PC-9 (cell line): ENCODE results near the gene ARMC2. TPM values are rescaled to one million over a fixed set of nuclear protein-coding genes. Genes with fewer than 3 reads are reported as not detected.

Experiments
- BruUV-seq: library from RNA; stranded (reverse); fragments of 400-500 nt; replicated peaks from 2 replicates; lab custom pipeline; 2021; lab: Mats Ljungman, UMichigan
- CTCF ChIA-PET: fragments of 300-600 bp; sonication (Branson Sonifier 250); formaldehyde crosslinking; loops from one replicate; lab custom pipeline; 2022; ENCODE audit warnings: antibody characterized with exemption; lab: Charles Lee
- POLR2A ChIA-PET: fragments of 300-600 bp; sonication (Branson Sonifier 250); formaldehyde crosslinking; loops from one replicate; lab custom pipeline; 2022; ENCODE audit warnings: antibody characterized with exemption; ENCODE audit not compliant: unreplicated experiment; lab: Charles Lee
- DNase-seq, 2 experiments: peaks; one replicate each; pipeline versions ENCODE4 v3.0.0 to v3.0.0-alpha.2; 2015 to 2022; ENCODE audit warnings: mixed read lengths in 1 of 2
- H2AFZ ChIP-seq: fragments of 200-600 bp; sonication (generic); 2 replicates; pipeline ENCODE4 v1.8.1; 2017; ENCODE audit warnings: antibody characterized with exemption
- H3F3A ChIP-seq: fragments of 200-600 bp; sonication (generic); 2 replicates; pipeline ENCODE4 v1.8.1; 2017; ENCODE audit warnings: antibody characterized with exemption, mild to moderate bottlenecking, low read depth; ENCODE audit not compliant: insufficient read depth
- H3K27ac ChIP-seq: fragments of 200-600 bp; sonication (generic); 2 replicates; pipeline ENCODE4 v1.6.1; 2016; ENCODE audit warnings: mixed run types
- H3K27me3 ChIP-seq: fragments of 200-600 bp; sonication (generic); 2 replicates; pipeline ENCODE4 v1.6.1; 2016; ENCODE audit warnings: low read depth, mixed run types; ENCODE audit not compliant: insufficient read depth
- H3K36me3 ChIP-seq: fragments of 200-600 bp; sonication (generic); 2 replicates; pipeline ENCODE4 v1.6.1; 2016; ENCODE audit warnings: low read depth, mixed run types
- H3K4me1 ChIP-seq: fragments of 200-600 bp; sonication (generic); replicated peaks from 2 replicates; pipeline ENCODE4 v1.6.1; 2016; ENCODE audit warnings: mixed run types; ENCODE audit not compliant: insufficient read depth
- H3K4me2 ChIP-seq: fragments of 200-600 bp; sonication (generic); 2 replicates; pipeline ENCODE4 v1.6.1; 2017; ENCODE audit warnings: mixed run types
- H3K4me3 ChIP-seq: fragments of 200-600 bp; sonication (generic); 2 replicates; pipeline ENCODE4 v1.6.1; 2016; ENCODE audit warnings: mixed run types
- H3K79me2 ChIP-seq: fragments of 200-600 bp; sonication (generic); 2 replicates; pipeline ENCODE4 v1.6.1; 2017; ENCODE audit warnings: low read depth, mixed run types
- H3K9me2 ChIP-seq: fragments of 200-600 bp; sonication (generic); 2 replicates; pipeline ENCODE4 v1.8.1; 2017; ENCODE audit warnings: mild to moderate bottlenecking; ENCODE audit not compliant: insufficient read depth
- H3K9me3 ChIP-seq: fragments of 200-600 bp; sonication (generic); 2 replicates; pipeline ENCODE4 v1.8.1; 2016; ENCODE audit warnings: low read depth; ENCODE audit not compliant: insufficient read depth
- H4K20me1 ChIP-seq: fragments of 200-600 bp; sonication (generic); 2 replicates; pipeline ENCODE4 v1.8.1; 2017; ENCODE audit not compliant: insufficient read depth
- EZH2 ChIP-seq: fragments of 200-600 bp; sonication (generic); IDR thresholded peaks from 2 replicates; pipeline ENCODE4 v1.8.0; 2017; ENCODE audit warnings: antibody characterized with exemption, low read depth
- intact Hi-C: fragments of 100-400 bp; cut with micrococcal nuclease; formaldehyde crosslinking; loops from one replicate; pipeline ENCODE4 v1.10.0; 2022; ENCODE audit not compliant: unreplicated experiment
- total RNA-seq: library from RNA; stranded (reverse); gene quantifications from 2 replicates; pipeline ENCODE4 v1.2.3, GENCODE V29; 2021
- TF ChIP-seq, protein P1 (sequence below): fragments of 200-600 bp; sonication (generic); conservative IDR thresholded peaks from 2 replicates; pipeline ENCODE4 v1.6.1; 2017; ENCODE audit warnings: mixed run types, antibody characterized with exemption, mild to moderate bottlenecking, moderate library complexity

ARMC2 gene
- total RNA-seq, 1 experiment from 2014 or later, result 15.5 TPM

DNA sequence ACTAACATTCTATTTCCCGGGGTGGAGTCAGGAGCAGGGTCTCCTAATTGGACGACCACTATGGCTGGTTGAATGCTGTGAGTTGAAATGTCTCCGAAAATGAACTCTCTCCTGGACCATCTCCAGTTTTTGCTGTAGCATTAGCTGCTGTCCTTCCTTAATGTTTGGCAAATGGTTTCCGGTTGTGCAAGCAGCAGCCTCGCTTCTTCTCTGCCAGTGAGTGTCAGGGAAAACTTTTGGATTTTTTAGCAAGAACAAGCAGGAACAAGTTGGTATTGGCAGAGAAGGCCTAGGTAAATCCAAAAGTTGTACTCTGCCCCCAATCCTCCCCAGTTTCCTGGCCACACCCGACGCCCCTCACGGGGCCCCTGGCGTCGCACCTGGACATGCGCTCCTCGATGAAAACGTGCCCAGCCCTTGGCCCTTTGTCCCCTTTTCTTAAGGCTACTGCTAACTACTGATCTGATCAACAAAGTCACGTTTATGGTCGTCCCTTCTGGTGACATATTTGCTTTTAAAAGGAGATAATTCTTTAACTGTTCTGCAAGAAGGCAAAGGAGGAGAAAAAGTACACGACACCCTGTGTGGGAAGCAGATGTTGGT, 103.2 kb downstream of the ARMC2 start:
- peaks cover 17% of the 10 kb centered on the region; the same call in 1 of the 2 replicates for H3F3A ChIP-seq
- POLR2A ChIA-PET, result interaction anchor here (0.5 kb wide), 1 partner anchor 20 kb away, joined by 4 read pairs; no protein-coding TSS in a partner anchor
- TF ChIP-seq, protein P1, sequence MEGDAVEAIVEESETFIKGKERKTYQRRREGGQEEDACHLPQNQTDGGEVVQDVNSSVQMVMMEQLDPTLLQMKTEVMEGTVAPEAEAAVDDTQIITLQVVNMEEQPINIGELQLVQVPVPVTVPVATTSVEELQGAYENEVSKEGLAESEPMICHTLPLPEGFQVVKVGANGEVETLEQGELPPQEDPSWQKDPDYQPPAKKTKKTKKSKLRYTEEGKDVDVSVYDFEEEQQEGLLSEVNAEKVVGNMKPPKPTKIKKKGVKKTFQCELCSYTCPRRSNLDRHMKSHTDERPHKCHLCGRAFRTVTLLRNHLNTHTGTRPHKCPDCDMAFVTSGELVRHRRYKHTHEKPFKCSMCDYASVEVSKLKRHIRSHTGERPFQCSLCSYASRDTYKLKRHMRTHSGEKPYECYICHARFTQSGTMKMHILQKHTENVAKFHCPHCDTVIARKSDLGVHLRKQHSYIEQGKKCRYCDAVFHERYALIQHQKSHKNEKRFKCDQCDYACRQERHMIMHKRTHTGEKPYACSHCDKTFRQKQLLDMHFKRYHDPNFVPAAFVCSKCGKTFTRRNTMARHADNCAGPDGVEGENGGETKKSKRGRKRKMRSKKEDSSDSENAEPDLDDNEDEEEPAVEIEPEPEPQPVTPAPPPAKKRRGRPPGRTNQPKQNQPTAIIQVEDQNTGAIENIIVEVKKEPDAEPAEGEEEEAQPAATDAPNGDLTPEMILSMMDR, result no peak
- TF ChIP-seq EZH2, result no peak
- DNase-seq, result no peak
- CTCF ChIA-PET, result no interaction called here
- H2AFZ ChIP-seq, result no peak overlapping the region
- no peaks in the 10 kb centered on the region for H3K79me2 ChIP-seq
- H4K20me1 ChIP-seq, result no peaks in the 10 kb centered on the region
- H3K4me3 ChIP-seq, result no peak overlapping the region
- no TSS peak for BruUV-seq
- no peaks in the 10 kb centered on the region for H3K27me3 ChIP-seq
- peaks cover 25% of the 10 kb centered on the region for H3K4me1 ChIP-seq
- no peaks in the 10 kb centered on the region for H3K9me3 ChIP-seq
- intact Hi-C loops, result no loop called here
- H3K9me2 ChIP-seq, result no peaks in the 10 kb centered on the region
- no peaks in the 10 kb centered on the region for H3K36me3 ChIP-seq
- H3K4me2 ChIP-seq, result no peak overlapping the region
- no peak overlapping the region for H3K27ac ChIP-seq

DNA sequence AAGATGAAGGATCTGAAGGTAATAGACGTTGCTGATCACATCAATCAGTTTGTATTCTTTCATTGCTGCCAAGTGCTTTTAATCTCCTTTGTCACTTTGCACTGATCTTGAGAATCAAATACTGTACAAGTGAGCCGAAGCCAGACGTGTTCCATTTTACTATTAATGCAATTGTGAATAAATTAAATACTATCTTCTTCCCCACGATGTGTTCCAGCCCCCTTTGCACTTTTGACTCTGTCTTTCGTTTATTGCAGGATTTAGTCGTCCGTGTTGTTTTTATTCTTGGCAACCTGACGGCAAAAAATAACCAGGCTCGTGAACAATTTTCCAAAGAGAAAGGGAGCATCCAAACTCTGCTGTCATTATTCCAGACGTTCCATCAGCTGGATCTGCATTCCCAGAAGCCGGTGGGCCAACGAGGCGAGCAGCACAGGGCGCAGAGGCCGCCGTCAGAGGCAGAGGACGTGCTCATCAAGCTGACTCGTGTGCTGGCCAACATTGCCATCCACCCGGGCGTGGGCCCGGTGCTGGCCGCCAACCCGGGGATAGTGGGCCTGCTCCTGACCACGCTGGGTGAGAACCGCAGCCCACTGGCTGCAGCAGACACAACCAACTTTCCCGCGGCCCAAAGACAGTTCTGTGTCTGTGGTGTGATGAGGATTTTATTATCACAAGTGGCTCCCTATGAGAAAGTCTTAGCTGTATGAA, 104.7 kb downstream of the ARMC2 start:
- no peak overlapping the region for H3K27ac ChIP-seq
- no peak overlapping the region for H3K4me3 ChIP-seq
- no peaks in the 10 kb centered on the region for H3K79me2 ChIP-seq
- intact Hi-C loops, result no loop called here
- POLR2A ChIA-PET, result no interaction called here
- BruUV-seq, result no TSS peak
- no peak for DNase-seq
- H2AFZ ChIP-seq, result no peak overlapping the region
- H3K4me1 ChIP-seq, result peaks cover 12% of the 10 kb centered on the region
- H3K27me3 ChIP-seq, result no peaks in the 10 kb centered on the region
- no peaks in the 10 kb centered on the region for H3K9me3 ChIP-seq
- no peaks in the 10 kb centered on the region for H4K20me1 ChIP-seq
- no peak overlapping the region for H3K4me2 ChIP-seq
- no peaks in the 10 kb centered on the region for H3K36me3 ChIP-seq
- CTCF ChIA-PET, result no interaction called here
- TF ChIP-seq, protein P1, result no peak
- TF ChIP-seq EZH2, result no peak
- H3F3A ChIP-seq, result peaks cover 7% of the 10 kb centered on the region; the same call in 1 of the 2 replicates
- no peaks in the 10 kb centered on the region for H3K9me2 ChIP-seq

DNA sequence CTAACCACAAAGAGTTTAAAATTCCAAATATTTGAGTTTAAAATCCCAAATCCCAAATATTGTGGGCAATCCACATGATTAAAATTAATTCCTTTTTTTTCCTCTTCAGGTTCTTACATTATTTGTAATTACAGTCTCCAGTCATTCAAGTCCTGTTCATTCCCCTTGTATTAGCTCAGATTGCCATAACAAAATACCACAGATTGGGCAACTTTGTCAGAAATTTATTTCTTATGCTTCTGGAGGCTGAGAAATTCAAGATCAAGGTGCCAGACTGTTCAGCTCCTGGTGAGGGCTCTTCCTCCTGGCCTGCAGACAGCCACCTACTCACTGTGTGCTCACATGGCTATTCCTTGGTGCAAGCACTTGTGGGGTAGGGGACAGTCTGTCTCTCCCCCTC, 105.5 kb downstream of the ARMC2 start:
- Histone ChIP-seq H3K27ac (no peak overlapping the region), H3K9me3 (no peaks in the 10 kb centered on the region), H3K79me2 (no peaks in the 10 kb centered on the region), H3F3A (no peaks in the 10 kb centered on the region; the same call in 1 of the 2 replicates), H3K27me3 (no peaks in the 10 kb centered on the region), H3K4me3 (no peak overlapping the region), H3K9me2 (no peaks in the 10 kb centered on the region), H3K4me1 (peaks cover 5% of the 10 kb centered on the region), H3K36me3 (no peaks in the 10 kb centered on the region), H4K20me1 (no peaks in the 10 kb centered on the region), H3K4me2 (no peak overlapping the region), H2AFZ (no peak overlapping the region)
- POLR2A ChIA-PET, result no interaction called here
- DNase-seq, result no peak
- CTCF ChIA-PET, result no interaction called here
- TF ChIP-seq, protein P1, result no peak
- TF ChIP-seq EZH2, result no peak
- intact Hi-C loops, result no loop called here
- BruUV-seq, result no TSS peak
